Gastroesophageal sphincter (tissue), 3 donors: ENCODE measurements around the gene RAC2.

Source experiments
- POLR2AphosphoS5 ChIP-seq: sonication (generic); formaldehyde crosslinking; IDR thresholded peaks from one replicate; pipeline ENCODE4 v1.6.1; 2017; ENCODE audit warnings: antibody characterized with exemption
- TF ChIP-seq, protein P1 (sequence below), 4 experiments: fragments of 200-600 bp in 2 of 4; fragments of 450-650 bp in 2 of 4; sonication (generic) in 1 of 4; IDR thresholded peaks; one replicate each; pipeline ENCODE4 v1.5.1; 2017 to 2019; ENCODE audit warnings: antibody characterized with exemption in 4 of 4, mild to moderate bottlenecking in 2 of 4, moderate library complexity in 2 of 4

DNA sequence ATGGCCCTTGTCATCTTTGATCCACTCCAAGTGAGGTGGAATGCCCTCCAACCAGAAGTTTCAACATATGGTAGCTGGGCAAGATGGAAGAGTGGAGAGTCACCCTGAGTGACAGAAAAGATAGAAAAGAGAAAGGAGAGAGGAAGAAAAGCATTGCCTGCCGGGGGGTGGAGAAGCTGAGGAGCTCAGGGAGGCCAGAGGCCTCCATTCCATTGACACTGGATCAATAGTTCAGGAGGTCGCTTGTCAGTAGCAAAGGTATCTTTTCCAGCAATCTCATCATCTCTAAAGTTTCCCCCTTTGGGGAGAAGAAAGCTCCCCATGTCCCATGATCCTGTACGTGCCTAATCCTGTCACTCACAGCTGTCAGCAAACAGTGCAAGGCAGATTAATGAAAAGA lies 49.3 kb downstream of the RAC2 start:
- TF ChIP-seq POLR2AphosphoS5, result no peak
- TF ChIP-seq, protein P1, sequence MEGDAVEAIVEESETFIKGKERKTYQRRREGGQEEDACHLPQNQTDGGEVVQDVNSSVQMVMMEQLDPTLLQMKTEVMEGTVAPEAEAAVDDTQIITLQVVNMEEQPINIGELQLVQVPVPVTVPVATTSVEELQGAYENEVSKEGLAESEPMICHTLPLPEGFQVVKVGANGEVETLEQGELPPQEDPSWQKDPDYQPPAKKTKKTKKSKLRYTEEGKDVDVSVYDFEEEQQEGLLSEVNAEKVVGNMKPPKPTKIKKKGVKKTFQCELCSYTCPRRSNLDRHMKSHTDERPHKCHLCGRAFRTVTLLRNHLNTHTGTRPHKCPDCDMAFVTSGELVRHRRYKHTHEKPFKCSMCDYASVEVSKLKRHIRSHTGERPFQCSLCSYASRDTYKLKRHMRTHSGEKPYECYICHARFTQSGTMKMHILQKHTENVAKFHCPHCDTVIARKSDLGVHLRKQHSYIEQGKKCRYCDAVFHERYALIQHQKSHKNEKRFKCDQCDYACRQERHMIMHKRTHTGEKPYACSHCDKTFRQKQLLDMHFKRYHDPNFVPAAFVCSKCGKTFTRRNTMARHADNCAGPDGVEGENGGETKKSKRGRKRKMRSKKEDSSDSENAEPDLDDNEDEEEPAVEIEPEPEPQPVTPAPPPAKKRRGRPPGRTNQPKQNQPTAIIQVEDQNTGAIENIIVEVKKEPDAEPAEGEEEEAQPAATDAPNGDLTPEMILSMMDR (IDR thresholded peaks at IDR 0.05), result no peak
